ENCODE data around the gene TECTA.

- TF ChIP-seq, protein P1, sequence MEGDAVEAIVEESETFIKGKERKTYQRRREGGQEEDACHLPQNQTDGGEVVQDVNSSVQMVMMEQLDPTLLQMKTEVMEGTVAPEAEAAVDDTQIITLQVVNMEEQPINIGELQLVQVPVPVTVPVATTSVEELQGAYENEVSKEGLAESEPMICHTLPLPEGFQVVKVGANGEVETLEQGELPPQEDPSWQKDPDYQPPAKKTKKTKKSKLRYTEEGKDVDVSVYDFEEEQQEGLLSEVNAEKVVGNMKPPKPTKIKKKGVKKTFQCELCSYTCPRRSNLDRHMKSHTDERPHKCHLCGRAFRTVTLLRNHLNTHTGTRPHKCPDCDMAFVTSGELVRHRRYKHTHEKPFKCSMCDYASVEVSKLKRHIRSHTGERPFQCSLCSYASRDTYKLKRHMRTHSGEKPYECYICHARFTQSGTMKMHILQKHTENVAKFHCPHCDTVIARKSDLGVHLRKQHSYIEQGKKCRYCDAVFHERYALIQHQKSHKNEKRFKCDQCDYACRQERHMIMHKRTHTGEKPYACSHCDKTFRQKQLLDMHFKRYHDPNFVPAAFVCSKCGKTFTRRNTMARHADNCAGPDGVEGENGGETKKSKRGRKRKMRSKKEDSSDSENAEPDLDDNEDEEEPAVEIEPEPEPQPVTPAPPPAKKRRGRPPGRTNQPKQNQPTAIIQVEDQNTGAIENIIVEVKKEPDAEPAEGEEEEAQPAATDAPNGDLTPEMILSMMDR (IDR thresholded peaks at IDR 0.05; ENCODE audit: low read length) = no peak
- TF ChIP-seq EZH2 (optimal IDR thresholded peaks at IDR 0.05; ENCODE audit: low read depth, low read length) = no peak
Observed at GRCh38 chr11:121206810-121207209, 105.8 kb downstream of the TECTA start.

Measured in MM.1S (cell line).